CD4-positive, alpha-beta T cell treated with Interleukin-17A for 1 hour (primary cell): ENCODE results near the gene GFER.
"Not testable (repeated sequence)": the region's sequence is repeated elsewhere in the genome, so short reads cannot be mapped to it uniquely, and the experiment has no call there.

Source experiments
- DNase-seq: peaks from one replicate; pipeline ENCODE4 v3.0.0-alpha.2; 2020

The GFER gene

DNA sequence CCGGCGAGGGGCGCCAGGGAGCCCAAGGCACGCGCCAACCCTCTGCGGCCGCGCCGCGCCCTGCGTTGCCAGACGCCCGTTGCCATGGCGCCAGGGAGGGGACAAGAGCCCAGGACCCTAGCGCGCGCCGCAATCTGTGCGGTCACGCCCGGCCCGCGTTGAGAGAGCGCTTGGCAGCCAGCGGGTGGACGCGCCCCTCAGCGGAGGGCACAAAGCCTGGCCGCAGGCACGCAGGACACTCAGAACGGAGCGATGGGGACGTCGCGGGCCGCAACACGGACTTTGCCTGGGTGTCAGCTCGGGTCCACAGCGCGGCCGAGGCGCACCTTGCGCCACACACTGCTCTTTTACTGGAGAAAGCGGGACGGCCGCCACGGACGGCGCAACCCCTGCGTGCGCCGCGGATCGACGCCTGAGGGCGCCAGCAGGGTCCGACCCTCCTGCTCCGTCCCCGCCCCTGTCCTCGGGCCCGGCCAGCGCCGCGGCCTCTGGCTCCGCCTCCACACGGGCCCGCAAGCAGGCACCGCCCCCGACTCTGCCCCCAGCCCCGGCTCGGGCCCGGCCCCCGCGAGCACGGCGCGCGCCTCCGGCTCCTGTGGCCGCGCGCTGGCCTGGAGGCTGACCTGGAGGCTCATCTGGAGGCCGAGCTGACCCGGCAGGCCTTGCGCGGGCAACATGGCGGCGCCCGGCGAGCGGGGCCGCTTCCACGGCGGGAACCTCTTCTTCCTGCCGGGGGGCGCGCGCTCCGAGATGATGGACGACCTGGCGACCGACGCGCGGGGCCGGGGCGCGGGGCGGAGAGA is at the start of gene GFER:
Gene GFER (plus strand): TSS at position 650 of the 803 bp plus-strand sequence. CDS start 26 bp downstream, at position 676.
- peak; percentile 80 for DNase-seq

DNA sequence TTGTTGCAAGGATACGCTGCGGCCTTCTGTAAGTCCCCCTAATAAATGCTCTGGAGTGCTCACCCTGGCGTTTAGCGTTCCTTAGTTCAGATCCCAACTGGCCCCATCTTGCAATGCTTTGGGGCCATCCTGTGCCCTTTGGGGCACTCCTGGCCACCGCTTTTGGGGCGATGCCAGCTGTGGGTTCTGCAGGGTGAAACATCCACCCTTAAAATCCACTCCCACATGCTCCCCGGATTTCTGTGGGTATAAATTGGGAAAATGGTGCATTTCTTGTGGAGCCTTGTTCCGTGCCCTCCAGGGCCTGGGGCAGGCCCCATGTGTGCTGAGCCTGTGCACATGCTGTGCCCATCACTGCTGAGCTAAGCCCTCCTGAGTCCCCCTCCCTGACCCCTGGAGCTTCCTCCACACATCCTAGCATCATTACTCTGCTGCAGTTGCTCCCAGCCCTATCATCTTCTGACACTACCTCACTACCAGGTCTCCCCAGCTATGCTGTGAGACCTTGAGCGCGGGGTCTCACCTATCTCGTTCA is 47.0 kb upstream of the GFER start:
- DNase-seq, result no peak

DNA sequence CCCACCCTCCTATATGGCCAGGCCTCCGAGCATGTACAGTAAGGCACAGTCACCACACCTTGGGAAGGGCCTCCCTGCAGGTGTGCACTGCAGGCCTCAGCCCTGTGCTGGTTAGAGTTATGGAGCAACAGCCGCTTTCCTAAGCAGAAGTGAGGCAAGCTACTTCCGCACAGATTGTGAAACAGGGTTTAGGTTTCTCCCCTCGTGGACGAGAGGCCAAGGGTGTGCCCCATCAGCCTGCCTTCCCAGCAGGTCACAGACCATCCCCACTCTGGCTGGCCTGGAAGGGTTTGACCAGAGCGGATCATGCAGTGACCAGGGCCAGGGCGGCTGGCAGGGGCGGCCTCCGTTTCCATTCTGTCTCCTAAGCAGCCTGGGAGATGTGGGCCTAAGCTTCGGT is 45.7 kb upstream of the GFER start:
- peak; percentile 13 for DNase-seq

DNA sequence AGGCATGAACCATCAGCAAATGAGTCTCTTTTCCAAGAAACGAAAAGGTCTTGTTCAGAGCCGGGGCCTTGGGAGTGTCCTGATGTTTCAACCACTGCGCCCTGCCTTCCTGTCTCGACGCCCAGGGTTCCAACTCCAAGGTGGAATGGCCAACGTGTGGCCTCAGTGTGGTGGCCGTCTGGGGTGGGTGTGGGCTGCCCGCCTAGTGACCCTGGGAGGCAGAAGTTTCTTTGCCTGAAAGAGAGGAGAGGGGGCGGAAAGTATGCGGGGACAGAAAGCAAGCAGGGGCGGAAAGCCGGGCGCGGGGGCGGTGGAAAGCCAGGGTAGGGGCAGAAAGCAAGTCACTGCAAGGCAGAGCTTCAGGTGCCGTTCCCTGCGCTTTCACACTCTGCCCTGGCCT is 45.1 kb upstream of the GFER start:
- DNase-seq, result no peak

DNA sequence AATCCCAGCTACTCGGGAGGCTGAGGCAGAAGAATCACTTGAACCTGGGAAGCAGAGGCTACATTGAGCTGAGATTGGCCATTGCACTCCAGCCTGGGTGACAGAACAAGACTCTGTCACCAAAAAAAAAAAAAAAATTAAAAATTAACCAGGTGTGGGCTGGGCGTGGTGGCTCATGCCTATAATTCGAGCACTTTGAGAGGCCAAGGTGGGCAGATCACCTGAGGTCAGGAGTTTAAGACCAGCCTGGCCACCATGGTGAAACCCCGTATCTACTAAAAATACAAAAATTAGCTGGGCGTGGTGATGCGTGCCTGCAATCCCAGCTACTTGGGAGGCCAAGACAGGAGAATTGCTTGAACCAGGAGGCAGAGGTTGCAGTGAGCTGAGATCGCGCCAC is 44.2 kb upstream of the GFER start:
- not testable (repeated sequence) for DNase-seq

DNA sequence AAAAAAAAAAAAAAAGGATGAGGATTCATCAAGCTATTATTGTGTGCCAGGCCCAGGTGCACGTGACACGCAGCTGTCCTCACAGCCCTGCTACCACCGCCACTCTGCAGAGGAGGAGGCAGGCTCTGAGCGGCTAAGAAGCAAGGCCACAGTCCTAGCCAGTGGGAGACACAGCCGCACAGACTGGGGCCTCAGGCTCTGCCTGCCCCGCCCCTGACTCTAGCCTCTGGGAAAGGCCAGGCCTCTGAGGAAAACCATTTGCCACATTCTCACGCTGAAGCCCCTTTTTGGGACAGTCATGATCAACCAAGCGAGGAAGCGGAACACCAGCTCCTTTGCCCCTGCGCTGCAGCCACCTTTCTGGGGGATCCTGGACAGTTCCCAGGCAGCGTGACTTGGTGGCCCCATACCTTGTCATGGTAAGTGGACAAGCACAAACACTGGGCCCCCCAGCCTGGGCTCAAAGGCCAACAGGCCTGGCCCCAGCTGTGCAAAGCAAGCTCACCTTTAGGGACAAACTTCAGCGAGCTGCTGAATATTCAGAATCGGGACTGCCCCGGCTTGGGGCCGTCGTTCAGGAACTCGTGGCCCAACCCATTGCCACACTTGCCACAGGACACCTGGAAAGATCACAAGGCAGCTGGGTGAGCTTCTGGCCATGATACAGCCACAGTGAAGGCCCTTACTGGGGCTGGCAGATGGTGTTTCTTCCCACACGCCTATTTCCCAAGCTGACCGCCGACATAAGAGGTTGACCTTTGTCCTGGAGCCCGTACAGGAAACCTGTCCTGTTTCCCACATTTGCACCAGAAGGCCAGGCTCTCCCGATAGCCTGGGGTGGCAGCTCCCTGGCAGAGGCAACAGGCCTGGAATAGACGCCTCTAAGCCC is 43.5 kb upstream of the GFER start:
- no peak for DNase-seq

DNA sequence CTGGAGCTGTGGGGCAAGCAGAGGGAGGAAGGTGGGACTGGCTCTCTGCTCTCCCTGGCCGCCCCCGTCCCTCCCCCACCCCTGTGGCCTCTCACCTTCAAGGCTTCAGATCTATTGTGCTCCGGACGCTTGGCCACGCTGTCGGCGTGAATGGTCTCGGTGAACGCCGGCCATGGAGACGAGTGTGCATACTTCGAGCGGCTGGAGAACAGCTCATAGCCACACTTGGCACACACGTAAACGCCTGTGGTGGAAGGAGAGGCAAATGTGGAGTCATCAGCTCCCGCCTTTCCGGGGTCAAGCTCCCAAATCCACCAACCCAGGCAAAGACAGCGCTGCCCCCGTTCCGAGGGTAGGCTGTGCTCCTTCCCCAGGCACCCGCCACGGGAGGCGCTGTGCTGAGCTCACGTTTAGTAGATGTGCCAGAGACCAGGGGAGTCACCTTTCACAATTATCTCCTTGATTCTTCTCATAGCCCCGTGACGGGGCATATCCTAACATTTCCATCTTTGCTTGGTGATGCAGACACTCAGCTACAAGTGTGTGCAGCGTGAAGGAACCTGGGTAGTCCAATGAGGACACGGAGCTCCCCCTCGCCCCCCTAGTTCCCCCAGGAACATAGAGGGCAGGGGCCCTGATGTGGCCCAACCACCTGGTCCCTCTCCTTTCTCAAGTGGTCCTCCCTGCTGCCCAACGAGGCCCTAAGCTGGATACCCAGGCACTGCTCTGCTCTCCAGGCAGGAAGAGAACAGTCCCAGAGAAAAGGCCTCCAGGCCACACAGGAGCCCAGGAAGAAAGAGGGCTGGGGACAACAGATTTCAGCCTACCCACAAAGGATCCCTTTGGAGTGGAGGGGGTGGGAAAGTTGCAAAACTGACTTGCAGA is 42.6 kb upstream of the GFER start:
- no peak for DNase-seq

DNA sequence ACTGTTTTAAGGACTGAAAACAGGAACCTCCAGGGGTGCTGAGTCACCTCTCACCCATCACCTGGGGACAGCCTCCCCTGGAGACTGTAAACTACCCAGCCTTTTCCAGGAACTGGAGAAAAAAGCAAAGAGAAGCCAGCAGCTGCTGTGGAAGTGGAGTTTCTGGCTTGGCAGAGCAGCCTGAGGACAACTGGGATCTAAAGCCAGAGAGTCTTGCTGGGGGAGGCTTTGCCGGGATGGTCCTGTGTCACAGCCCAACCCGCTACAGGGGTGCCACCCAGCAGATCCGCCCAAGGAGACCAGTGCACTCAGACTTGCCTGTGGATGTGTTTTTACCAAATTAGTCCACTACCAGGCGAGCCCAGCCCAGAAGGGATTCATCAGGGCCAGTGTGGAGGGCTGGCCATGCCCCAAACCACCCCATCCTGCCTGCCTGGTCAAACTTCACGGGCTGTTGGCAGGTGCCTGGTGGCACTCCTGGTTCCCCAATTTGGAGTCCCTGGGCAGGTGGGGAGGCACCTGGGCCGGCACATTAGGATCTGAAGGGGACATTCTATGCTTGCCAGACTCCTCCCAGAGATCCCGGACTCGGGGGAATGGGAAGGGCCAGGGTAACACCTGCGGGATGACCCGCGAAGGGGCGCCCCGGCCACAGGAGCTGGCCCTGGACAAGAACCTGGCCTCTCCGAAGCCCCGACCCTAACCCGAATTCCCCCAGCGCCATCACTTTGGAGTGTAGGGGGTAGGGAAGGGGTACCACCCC is 41.8 kb upstream of the GFER start:
- no peak for DNase-seq

DNA sequence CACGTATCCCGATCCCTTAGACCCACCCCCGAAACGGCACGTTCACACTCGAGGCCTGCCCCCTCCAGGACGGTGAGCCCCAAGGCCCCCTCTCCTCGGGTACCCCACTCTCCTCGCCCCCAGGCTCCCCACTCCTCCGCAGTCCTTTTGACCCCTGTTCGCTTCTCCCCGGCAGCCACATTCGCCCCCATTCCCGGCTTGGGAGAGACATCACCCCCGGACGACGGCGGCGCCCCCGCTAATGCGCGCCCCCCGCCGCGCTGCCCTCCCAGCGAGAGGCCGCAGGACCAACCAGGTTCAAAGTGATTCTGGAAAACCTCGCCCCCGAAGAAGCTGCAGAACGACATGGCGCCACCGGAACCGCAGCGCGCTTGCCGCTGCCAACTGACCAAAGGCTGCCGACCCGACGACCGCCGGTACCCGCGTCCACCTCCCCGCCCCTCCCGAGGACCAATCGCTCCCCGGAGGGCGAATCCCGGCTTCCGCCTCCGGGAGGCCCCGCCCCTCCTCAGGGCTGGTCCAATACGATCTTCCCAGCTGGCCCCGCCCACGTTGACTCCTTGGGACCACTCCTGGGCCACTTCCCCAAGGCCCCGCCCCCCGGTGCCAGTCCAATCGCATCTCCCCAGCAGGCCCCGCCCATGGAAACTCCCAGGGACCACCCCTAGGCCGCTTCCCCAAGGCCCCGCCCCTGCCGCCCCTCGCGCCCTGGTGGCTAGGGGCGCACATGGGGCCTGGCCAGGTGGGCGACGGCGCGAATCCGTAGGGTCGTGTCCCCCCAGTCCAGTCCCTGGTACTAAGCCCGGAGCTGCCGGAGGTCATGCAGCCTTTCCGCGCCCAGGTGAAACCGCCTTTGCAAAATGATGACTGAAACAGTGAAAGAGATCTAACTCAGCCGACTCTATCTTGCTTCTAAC is 40.9 kb upstream of the GFER start, which contains the start of gene MSRB1:
Gene MSRB1 (minus strand): TSS at position 390 of the 917 bp plus-strand sequence. CDS start 43 bp downstream, at position 347.
- peak; percentile 99 for DNase-seq

DNA sequence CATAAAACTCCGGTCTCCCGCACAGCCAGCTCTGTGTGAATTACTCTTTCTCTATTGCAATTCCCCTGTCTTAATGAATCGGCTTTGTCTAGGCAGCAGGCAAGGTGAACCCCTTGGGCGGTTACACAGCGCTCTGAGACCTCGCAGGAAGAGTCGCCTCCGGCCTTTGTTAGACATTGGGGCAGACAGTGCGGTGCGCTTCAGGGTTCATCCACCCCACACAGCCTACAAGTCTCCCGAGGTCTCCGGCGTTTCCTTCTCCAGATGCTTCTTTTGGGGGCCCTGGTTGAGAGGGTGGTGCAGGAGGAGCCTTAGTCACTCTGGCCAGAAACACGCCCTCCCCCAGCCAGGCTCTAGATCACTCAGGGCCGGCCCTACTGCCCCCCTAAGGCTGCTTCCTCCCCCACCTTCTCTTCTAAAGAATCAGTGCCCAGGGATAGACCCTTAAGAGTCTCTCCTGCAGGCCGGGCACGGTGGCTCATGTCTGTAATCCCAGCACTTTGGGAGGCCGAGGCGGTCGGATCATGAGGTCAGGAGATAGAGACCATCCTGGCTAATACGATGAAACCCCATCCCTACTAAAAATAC is 39.3 kb upstream of the GFER start:
- no peak for DNase-seq

DNA sequence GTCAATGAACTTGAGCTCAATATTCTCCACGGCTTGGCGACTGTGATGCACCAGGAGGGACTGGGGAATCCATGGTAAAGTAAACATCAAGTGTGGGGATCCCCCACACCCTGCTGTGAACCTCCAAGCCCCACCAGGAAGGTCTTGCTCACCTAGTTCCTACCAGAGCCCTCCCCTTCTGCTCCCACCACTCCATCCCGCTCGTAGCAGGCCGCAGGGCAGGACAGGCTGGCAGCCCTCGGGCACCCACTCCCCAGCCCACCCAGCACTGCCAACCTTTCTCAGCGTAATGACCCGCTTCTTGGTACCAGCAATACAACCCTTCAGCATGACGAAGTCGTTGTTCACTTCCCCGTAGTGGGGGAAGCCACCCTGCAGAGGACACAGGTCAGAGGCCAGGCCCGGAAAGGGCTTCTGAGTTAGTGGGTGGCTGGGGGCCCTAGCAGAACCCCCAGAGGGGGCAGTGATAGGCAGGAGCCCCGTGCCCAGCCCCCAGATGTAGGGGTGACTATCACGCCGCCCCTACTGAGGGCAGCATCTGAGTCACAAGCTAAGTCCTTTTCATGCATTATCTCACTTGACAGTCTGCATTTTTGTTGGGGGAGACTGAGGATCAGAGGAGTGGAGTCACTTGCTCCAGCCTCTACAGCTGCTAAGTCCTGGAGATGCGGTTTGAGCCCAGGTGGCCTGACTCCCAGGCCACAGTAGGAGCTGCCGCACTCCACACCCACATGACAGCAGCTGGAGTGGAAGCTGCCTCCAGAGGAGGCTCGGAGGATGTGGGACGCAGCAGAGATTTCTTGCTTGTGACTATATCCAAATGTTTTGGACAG is 38.2 kb upstream of the GFER start:
- no peak for DNase-seq

DNA sequence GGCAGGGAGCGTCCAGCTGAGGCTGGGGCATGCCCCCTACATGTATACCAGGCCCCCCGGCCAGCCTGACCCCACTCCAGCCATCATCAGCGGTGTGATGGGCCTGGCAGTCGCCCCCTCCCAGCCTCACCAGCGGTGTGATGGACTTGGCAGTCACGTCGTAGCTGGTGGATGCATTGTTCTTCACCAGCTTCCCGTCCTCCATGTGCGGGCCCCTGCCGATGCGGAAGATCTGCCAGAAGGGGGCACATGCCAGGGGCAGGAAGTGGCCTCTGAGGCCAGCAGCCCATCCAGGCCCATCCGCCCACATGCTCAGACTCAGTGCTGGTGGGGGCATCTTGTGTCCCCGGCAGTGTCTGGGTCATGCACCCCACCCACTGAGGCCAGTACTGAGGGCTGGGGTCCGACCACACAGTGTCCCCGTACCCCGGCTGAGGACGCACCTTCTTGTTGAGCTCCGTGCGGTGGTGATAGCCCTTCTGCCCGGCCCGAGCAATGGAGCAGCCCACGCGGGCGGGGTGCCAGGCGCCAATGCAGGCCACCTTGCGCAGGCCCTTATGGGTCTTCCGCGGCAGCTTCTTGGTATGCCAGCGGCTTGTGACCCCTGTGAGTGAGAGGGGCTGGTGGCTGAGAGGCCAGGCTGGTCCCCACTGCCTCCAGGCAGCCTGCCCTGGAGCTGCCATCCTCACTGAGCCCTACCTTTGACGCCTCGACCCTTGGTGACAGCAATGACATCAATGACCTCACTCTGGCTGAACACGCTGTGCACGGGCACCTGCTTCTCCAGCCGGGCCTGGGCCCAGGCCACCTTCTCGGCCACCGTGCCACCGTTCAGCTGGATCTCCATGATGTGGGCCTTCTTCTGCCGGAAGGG is 37.3 kb upstream of the GFER start:
- no peak for DNase-seq

DNA sequence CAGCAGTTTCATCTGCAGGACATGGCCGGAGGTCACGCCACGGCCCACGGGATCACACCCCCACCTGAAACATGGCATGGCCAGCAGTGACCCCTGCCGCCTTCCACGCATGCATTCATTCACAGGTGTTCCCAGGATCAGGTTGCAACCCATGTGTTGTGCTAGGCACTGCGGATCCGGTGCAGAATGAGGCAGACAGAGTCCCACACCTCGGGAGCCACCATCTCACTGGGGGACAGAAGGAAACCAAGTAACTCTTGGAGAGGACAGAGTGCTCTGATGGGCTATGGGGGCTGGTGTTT is 36.7 kb upstream of the GFER start:
- DNase-seq, result no peak

DNA sequence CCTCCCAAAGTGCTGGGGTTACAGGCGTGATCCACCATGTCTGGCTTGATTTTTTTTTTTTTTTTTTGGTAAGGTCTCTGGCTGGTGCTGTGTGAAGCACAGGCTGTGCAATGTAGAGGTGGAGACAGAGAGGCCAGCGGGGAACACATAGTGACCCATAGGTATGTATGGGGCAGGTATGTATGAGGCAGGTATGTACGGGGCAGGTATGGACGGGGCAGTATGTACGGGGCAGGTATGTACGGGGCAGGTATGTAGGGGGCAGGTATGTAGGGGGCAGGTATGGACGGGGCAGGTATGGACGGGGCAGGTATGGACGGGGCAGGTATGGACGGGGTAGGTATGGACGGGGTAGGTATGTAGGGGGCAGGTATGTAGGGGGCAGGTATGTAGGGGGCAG is 34.5 kb upstream of the GFER start:
- DNase-seq, result no peak

DNA sequence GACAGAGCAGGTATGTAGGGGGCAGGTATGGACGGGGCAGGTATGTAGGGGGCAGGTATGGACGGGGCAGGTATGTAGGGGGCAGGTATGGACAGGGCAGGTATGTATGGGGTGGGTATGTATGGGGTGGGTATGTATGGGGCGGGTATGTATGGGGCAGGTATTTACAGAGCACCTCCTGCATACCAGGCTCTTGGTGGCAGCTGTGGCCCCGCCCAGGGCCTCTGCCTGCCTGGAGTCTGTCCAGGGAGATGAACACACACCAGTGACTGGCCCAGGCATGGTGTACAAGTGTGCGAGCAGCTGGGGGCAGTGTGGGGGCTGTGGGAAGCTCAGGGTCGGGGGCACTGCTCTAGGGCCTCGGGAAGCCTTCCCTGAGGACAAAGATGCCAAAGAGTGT is 33.9 kb upstream of the GFER start:
- no peak for DNase-seq

DNA sequence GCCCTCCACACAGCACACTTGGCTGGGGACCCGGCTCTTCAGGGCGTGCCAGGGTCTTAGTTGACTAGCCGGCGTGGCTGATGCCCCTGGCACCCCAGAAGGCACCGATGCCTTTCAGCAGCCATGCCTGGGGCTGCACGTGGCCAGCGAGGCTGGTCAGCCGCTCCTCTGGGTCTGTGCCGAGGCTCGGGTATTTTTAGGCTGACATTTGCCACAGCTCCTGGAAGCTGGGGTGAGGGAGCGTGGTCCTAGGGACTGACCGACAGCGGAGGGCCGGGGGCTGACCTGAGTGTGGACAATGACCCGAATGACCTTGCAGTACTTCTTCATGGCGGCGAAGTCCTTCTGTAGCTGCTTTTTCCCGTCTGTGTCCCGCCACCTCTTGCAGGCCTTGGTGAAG is 33.4 kb upstream of the GFER start:
- DNase-seq, result no peak

DNA sequence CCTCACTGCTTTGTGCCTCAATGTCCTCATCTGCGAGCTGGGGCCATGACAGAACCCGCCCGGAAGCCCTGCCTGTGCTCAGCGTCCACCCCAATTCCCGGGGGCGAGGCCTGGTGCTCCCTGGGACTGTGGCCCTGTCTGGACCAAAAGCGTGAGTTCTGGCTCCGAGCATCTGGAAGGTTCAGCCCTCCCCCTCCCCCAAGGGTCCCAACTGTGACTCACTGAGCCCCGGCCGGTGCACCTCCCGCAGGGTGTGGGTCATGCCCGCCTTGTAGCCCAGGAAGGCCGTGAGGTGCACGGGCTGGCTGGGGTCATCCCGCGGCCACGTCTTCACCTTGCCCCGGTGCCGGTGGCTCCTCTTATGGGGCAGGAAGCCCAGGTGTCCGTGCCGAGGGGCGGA is 30.3 kb upstream of the GFER start:
- no peak for DNase-seq

DNA sequence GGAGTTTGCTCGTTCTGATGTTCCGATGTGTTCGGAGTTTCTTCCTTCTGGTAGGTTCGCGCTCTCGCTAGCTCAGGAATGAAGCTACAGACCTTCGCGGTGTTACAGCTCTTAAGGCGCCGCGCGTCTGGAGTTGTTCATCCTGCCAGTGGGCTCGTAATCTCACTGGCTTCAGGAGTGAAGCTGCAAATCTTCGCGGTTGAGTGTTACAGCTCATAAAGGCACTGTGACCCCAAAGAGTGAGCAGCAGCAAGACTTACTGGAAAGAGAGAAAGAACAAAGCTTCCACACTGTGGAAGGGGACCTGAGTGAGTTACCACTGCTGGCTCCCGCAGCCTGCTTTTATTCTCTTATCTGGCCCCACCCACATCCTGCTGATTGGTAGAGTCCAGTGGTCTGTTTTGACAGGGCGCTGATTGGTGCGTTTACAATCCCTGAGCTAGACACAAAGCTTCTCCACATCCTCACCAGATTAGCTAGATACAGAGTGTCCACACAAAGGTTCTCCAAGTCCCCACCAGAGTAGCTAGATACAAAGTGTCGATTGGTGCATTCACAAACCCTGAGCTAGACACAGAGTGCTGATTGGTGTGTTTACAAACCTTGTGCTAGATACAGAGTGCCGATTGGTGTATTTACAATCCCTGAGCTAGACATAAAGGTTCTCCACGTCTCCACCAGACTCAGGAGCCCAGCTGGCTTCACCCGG is 26.4 kb upstream of the GFER start:
- DNase-seq, result not testable (repeated sequence)
